GM21723 (cell line): ENCODE data around the gene CHST13.

Source experiments
- ATAC-seq: cut with Tn5 transposase; IDR thresholded peaks from one replicate; pipeline ENCODE4 v1.9.1; 2021; ENCODE audit warnings: mild to moderate bottlenecking, moderate library complexity; ENCODE audit not compliant: unreplicated experiment

Gene CHST13

DNA sequence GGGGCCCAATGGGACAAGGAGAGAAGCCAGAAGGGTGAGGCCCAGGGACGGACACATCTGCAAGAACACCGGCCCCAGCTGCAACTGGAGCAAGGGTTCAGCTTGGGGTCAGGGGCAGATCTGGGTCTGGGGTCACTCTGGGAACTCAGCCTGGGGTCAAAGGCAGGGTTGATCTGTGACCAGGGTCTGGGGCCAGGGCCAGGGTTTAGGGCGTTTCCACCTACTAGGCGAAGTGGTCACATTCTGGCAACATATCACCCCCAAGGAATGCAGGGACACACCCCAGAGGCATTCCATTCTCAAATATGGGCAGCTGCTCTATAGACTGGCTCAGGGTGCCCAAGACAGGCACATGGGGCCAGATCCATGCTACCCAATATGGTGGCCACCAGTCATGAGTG is 15.4 kb upstream of the CHST13 start:
- ATAC-seq, result no peak

DNA sequence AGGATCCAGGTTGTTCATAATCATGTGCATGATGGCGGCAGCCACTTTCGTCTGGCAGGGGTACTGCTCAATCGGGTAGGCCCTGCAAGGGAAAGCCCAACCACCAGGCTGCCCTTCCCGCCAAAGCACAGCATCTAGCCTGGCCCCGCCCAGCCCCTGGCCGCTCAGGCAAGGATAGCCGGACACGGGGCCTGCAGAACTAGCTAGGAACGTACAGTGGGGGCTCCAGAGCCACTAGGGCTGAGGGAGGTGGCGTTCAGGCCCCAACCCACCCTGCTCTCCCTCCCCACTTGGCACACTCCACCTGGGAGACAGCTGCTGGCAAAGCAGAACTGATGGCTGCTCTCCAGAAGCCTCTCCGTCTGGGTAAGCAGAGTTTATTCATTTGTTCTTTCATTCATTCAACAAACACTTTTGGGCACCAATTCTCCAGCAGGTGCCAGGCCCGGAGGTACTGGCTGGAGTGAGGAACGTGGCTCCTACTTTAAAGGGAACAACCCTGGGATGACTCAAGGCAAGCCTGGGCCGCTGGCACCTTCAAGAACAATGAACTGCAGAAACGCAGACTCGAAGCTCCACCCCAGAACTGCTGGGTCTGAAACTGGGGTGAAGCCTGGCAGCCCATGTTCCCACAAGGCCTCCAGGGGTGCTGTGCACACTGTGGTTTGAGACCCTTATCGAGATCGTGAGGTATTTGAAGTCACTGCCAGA is 14.2 kb upstream of the CHST13 start:
- ATAC-seq, result no peak

DNA sequence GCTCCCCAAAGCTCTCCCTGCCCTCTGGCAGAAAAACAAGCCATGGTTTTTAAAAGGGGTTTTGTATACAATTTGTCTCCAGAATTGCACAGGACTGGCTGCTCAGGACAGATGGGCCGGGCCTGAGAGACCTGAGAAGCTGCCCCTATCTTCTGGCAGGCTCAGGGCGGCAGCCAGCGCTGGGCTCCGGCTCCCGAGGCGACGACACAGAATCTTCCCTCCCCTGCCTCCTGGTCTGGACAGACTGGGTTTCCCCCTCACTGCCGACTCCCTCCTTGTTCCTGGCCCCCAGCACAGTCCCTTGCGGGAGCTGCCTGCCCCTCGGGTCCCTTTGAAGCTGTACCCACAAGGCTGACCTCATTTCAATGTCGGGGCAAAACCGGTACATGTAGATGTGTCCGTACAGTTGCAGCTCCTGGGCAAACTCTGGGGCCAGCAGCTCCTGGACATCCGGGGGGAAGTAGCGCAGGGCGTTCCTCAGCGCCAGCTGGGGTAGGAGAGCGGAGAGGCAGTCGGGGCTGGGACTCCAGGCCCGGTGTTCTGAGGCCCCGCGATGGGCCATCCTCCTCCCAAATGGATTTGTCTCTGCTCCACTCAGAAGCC is 13.5 kb upstream of the CHST13 start:
- no peak for ATAC-seq

DNA sequence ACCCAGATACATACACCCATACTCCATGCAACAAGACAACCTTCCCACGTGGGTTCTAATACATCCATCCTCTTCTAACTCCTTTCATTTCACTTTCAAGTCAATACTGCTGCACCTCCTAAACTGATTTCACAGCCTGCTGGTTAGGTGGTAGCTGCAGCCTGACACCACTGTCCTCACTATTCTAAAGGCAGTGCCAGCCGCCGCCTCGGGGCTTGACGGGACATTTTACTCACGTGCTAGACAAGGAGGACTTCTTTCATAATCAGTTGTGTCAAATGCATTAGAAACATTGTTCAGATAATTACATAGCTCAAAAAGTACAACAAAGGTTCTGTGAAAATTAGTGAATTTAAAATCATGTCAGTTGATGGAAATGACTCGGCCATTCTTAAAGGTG is 12.7 kb upstream of the CHST13 start:
- no peak for ATAC-seq

DNA sequence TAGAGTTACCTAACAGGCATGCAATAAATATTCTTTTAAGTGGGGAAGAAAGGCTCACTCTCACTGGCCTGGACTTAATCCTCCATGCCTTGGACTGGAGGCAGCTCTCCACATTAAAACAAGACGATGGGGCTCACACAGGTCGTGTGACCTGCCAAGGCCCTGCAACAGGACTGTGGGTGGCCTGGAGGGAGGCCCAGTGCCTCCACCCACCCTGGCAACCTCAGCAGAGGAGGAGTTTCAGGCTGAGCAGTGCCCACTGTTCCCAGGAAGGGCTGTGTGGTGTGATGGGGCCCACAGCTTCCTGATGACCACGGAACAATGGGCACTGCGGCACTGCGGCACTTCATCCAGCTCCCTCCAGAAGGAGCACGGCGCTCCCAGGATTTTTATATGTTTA is 11.9 kb upstream of the CHST13 start:
- no peak for ATAC-seq

DNA sequence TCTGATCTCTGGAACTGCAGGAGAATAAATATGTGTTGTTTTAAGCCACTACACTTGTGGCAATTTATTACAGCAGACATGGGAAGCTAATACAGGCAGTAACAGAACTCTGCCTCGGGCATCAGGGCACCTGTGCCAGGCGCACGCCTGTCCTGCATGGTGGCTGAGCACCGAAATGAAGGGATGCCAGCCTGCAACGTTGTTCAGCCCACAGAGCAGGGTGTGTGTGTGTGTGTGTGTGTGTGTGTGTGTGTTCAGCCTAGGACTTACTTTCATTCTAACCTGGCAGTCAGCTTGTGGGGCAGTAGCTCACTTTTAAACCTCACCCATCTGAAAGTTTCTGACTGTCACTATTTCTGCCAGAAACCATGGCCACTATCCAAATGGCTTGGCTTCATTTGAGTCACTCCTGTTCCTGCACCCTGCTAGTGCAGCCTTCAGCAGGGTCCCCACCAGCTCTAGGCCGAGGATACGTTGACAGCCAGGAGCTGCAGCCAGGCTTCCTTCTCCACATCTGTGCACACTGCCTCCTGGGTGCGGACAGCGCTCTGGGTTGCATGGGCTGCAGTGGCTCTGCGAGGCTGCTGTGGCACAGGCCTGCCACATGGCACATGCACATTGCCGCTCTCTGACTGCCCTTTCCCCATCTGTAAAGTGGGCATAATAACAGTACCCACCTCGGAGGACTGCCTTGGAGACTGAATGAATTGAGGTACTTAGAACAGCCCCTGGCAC is 10.9 kb upstream of the CHST13 start:
- ATAC-seq, result no peak

DNA sequence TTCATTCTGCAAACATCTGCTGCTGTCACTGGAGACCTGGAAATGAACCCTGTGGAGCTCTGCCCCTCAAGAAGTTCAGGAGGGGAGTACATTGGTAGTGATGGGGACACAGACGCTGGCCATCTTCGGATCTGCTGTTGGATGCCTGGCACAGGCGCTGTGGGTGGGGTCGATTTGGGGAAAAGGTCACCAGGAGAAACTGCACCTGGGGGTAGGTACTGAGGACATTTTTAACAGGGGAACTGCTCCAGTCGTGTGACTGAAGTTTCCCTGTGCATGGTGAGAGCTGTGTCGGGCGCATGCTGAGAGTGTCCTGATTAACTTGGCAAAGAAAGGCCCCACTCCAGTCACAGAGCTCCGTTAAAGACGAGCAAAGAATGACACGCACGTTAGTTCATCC is 9.8 kb upstream of the CHST13 start:
- ATAC-seq, result no peak

DNA sequence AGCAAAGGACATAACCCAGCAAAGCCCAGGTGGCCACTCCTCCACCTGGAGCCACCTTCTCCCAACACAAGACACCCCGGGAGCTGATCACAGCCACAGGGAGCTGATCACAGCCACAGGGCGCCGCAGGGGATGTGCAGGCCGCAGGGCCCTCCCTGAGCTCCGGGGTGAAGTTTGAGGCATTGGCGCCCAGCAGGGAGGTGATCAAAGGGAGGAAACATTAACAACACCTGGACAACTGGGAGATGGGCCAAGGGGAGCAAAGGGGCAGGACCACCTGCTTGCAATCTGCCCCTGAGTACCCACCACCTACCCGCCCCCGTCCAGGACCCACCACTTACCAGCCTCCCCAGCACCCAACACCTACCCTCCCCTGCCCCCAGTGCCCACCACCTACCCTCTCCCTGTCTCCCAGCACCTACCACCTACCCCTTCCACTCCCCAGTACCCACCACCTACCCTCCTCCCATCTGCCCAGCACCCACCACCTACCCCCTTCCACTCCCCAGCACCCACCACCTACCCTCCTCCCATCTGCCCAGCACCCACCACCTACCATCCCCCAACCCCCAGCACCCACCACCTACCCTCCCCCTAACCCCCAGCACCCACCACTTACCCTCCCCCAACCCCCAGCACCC is 8.8 kb upstream of the CHST13 start:
- ATAC-seq, result no peak

DNA sequence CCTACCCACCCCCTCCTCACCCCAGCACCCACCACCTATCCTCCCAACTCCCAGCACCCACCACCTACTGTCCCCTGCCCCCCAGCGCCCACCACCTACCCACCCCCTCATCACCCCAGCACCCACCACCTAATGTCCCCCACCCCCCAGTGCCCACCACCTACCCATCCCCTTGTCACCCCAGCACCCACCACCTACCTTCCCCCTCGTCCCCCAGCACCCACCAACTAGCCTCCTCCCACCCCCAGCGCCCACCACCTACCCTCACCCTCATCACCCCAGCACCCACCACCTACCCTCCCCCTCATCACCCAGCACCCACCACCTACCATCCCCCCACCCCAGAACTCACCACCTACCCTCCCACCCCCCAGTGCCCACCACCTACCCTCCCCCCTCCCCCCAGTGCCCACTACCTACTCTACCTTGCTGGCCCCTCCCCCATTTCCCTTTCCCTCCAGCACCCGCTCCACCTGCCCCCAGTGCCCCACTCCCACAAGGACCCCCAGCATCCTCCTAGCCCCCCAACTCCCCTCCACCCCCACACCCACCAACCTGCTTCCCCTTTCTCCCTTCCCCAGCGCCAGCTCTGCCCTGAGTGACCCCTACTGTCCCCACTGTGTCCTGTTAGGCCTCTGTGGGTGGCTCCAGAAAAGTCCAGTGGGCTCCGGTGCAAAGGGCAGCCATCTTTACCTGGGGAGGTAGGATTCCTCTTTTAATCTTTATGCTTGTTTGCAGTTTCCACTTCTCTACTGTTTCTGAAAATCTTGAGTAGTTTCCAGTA is 7.6 kb upstream of the CHST13 start:
- no peak for ATAC-seq

DNA sequence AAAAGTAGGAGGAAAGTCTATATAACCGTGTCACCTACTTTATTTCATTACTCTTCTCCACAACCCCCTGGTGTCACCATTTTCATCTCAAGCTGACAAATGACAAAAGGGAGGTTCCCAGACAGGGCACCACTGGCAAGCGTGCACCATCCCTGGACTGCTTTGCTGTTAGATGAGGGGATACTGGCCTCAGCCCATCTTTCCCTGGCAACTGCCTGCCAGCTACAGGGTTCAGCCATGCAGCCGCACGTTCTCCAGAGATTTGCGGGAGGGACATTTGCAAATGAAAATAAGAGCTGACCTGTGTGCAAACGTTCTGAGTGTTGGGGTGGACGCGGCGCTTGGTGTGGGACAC is 7.0 kb upstream of the CHST13 start:
- ATAC-seq, result no peak

DNA sequence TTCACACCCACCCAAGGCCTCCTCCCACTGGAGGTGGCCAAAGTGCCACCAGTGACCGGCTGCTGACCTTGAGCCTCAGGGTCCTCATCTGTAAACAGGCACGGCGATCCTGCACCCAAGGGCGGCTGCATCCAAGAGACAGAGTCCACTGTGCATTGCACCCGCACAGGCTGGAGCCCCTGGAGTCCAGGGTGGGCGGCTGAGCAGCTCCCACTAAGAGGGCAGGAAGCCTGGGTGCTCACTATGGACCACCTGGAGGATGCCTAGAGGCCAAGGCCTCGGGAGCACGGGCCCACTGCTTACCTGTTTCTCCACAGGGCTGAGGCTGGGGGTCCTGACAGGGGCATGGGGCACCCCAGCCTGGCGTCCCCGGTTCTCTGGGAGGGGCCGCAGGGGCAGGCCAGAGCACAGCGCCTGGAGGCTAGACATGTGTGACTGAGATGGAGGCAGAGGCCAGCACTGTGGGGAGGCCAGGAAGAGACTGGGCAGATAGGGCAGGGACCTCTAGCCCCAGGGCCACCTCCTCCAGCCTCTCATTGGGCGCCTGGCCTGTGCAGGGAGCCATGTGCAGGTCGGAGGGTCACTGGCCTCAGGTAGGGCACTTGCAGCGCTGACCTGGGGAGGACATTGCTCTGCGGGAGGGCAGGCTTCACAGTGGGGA is 6.5 kb upstream of the CHST13 start, which contains the start of gene UROC1:
TSS of gene UROC1 (minus strand) at position 483 of the 661 bp plus-strand sequence. CDS start at position 429, 54 bp downstream.
- ATAC-seq, result no peak

DNA sequence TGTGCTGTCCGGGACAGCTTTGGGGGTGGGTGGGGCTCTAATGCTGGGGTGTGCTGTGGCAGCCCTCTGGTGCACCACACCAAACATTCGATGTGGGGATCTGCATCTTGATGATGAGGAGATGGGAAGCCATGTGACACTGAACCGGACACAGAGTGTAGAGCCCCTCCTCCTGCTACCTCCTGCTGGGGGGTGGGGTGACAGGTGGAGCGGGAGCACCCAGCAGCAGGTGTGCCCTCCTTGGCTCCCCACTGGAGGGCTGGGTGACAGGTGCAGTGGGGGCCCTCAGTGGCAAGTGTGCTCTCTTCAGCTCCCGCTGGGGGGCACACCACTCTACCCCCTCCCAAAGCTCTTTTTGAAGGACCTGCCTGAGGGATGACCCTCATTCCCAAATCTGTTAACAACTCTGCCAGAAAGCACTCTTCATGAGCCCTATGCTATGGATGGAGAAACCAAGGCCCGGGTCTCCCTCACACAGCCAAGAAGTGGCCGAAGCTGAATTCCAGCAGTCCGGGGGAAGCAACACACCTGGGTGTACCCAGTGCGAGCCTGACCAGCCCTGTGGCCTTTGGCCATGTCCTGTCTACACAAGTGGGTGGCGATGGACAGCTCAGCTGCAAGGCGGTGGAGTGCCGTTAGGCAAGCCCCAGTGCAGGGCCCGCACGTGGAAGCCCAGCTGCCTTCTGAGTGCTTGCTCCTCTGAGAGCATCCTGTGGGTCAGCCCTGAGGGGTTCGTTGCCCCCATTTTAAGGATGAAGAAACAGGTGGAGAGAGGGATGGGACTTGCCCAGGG is 5.8 kb upstream of the CHST13 start:
- ATAC-seq, result no peak

DNA sequence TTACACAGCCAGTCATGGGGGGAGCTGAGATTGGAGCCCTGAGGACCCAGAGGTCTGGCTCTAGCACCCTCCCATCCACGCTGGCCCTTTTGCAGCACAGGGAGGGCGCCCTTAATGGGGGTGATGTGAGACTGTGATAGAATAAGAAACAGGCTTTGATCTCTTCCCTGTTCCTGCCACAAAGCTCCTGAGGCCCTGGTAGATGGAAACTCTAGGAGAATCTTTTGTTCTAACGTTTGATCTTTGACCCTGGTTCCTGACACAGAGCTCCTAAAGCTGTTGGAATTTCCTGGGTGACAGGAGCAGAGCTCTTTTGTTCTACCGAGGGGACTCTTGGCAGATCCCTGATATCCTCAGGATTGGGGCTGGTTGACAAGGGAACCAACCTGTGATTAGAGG is 5.2 kb upstream of the CHST13 start:
- ATAC-seq, result no peak

DNA sequence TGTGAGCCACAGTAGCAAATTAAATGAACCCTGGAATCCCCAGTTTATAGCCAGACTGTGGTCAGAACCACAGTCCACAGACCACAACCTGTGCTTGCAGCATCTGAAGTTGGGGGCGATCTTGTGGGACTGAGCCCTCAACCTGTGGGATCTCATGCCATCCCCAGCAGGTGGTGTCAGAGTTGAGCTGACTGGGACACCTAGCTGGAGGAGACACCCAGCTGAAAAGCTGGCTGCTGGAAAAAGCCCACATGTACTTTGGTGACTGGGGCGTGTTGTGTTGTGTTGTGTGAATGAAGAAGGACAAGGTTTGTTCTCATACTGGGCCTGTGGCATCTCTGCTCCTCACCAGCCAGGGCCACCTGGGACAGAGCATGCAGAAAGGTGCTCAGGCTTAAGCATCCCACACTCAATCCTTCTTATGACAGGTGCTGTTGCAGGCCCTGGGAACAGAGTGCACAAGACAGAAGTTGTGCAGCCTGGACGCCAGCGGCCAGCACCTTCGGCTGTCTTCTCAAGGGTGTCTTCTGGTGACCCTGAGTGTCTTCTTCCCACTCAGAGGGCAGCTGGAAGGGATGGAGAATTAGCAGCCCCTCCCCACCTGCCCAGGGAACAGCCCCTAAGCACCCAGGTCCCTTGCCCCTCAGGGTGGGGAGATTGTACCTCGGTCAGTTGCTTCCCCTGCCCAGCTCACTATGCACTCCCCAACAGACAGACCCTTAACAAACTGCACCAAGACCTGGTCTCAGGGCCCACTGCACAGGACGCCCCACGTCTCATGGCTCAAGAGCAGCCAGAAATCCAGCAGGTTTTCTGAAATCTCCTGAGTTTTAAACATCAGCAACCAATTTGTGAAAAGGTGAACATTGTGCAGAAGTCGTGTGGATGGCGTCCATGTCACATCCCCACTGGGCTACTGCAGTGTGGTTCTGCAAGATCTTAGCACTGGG is 4.2 kb upstream of the CHST13 start:
- ATAC-seq, result no peak

DNA sequence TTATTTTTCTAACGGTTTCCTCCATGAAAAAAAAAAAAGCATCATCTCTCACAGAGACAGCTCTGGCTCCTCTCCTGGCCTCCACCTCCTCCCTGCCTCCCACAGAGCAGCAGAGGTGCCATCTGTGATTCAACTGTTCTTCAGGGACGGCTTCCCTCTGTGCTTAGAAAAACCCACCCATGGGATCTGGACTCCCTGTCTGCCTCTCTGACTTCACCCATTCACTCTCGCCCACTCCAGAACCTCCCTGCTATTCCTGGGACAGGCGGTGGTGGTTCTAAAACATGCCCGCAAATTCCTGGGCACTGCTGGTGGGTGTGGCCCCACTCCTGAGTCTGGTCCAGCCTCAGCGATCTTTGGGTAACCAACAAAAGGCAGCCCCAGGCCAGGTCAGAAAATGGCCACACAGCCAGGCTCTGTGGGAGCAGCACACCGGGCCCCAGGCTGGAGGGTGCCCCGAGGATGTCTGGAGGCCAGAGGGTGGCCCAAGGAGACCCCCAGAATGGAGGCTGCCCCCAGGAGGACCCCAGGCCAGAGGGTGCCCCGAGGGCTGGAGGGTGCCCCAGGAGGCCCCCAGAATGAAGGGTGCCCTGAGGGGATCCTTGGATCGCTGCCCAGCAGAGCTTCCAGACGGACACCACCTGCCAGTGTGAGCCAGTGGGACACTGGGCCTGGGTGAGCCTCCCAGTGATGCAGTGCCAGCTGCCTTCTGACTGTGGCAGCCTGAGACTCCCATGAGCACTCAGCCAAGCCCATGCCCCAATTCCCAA is 2.6 kb upstream of the CHST13 start:
- ATAC-seq, result no peak

DNA sequence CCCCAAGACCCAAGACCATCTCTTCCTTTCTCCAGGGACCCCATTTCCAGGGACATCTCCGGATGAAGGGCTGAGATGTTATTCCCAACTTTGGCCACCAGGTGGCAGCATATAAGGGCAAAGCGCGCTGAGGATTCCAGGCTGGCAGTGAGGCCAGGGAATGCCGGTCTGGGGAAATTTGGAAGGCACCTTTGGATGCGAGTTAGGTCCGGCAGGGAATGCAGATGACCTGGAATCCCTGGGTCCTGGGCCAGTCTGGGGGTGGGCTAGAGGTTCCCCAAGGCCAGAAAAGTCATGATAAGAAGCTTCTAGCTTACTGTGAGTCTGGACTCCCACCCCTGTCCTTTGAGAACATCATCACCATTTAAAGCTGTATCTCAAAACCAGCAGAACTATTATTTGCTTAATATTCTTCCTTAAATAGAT is 1.6 kb upstream of the CHST13 start:
- ATAC-seq, result no peak

DNA sequence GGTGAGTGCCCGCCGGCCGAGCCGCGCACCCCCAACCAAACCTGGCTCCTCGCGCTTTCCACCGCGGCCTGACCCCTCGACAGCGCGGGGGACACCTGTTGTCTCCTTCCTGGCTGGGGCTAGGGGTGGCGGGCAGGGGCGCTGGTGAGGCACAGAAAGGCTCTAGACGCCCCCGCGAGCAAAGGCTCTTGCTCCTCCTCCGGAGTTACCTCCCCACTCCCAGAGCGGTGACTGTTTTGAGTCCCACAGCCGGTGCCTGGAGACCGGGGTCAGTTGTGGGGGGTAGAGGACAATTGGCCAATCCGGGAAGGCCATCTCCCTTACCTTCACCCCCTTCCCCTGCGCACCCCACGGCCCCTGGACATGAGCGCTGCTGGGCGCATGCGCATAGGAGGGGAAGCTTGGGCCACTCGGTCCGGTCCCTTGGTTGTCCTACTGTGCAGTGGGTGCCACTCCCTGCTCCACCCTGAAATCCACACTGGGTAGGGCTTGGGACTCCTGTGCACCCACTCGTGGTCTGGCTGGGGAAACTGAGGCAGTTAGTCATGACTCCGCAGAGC is 554 bp downstream of the CHST13 start:
- no peak for ATAC-seq
